Kidney epithelial cell (primary cell): ENCODE measurements around the gene TINCR. TPM values are rescaled to one million over a fixed set of nuclear protein-coding genes. Genes with fewer than 3 reads are reported as not detected.
A peak's percentile ranks its signal among the peaks of the same experiment; 100 is the strongest.
"Not testable (repeated sequence)": the region's sequence is repeated elsewhere in the genome, so short reads cannot be mapped to it uniquely, and the experiment has no call there.

Experiments
- DNase-seq: peaks from one replicate; pipeline ENCODE4 v3.0.0-alpha.2; 2010; ENCODE audit warnings: low read depth
- H3K27me3 ChIP-seq: 2 replicates; pipeline ENCODE4 v1.6.0; 2011; ENCODE audit warnings: low read length; ENCODE audit not compliant: control insufficient read depth, insufficient read depth
- H3K36me3 ChIP-seq: 2 replicates; pipeline ENCODE4 v1.5.1; 2011; ENCODE audit warnings: low read length; ENCODE audit not compliant: control insufficient read depth, insufficient read depth
- H3K4me3 ChIP-seq: 2 replicates; pipeline ENCODE4 v1.5.1; 2011; ENCODE audit warnings: low read depth, mild to moderate bottlenecking, control low read depth, low read length
- CTCF ChIP-seq: IDR thresholded peaks from 2 replicates; pipeline ENCODE4 v1.5.1; 2011; ENCODE audit warnings: mild to moderate bottlenecking, moderate library complexity, low read length, control low read depth, inconsistent platforms; ENCODE audit not compliant: insufficient read depth, poor library complexity, severe bottlenecking
- total RNA-seq: library from RNA; depleted of rRNA; stranded (reverse); fragments of >200 nt; gene quantifications from 2 replicates; pipeline ENCODE4 v1.2.3, GENCODE V29; 2015

TINCR gene
- total RNA-seq, 1 donor from 2014 or later = 1.0 TPM

DNA sequence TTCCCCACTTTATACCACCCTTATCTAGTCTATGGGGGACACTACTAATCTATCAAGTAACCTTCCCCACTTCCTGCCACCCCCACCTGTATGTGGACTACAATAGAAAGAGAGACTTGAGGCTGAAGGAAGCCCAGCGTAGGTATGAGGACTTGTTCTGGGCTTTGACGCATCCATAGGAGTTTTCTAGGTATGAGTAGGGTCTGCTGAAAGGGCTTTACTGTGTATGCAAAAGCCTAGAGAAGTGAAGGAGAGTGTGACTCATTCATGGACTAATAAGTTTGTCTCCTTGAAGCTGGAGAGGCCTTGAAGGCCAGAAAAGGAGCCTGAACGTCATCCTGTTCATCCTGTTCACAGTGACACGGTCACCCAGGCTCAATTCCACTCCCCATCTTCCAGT, 21.8 kb downstream of the TINCR start:
- DNase-seq = no peak
- H3K4me3 ChIP-seq = no peak overlapping the region
- H3K27me3 ChIP-seq = no peaks in the 10 kb centered on the region
- no peak for TF ChIP-seq CTCF
- H3K36me3 ChIP-seq = no peaks in the 10 kb centered on the region

GRCh38 chr19:5545051-5545450, 22.7 kb downstream of the TINCR start:
- no peak overlapping the region for H3K4me3 ChIP-seq
- TF ChIP-seq CTCF = no peak
- DNase-seq = no peak
- H3K36me3 ChIP-seq = no peaks in the 10 kb centered on the region
- no peaks in the 10 kb centered on the region for H3K27me3 ChIP-seq

DNA sequence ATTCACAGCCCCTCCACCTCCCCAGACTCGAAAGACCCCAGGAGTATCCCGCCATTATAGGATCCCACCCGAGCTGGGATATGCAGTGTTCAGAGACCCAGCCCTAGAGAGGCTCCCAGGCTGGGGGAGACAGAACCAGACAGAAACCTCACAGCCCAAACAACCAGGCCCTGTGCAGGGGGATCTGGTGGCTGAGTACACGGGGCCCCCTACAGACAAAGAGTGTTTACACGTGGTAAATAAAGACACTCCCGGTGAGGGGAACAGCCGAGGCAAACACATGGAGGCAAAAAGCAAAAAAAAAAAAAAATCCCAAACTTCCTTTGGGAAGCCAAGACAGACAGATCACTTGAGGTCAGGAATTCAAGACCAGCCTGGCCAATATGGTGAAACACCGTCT, 25.1 kb downstream of the TINCR start:
- Histone ChIP-seq H3K36me3 (no peaks in the 10 kb centered on the region), H3K27me3 (peaks cover 2% of the 10 kb centered on the region), H3K4me3 (no peak overlapping the region)
- no peak for DNase-seq
- no peak for TF ChIP-seq CTCF

DNA sequence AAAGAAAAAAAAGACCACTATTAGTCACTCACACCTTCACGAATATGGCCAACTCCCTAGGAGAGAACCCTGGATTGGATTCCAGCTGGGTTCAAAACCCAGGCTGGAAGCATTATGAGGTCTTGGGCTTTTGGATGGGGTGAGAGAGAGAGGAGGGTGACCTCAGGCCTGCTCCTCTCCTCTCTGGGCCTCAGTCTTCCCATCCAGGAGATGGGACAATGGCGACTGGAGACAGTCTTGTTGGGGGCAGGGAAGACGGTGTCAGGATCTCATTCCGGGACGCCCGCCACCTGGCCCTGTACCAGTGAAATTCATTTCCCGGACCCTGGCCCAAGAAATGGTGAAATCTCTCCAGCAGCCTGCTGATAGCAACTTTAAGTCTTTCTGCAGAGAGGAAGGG, 26.3 kb downstream of the TINCR start:
- no peak overlapping the region for H3K4me3 ChIP-seq
- DNase-seq = no peak
- H3K36me3 ChIP-seq = no peaks in the 10 kb centered on the region
- peaks cover 4% of the 10 kb centered on the region for H3K27me3 ChIP-seq
- no peak for TF ChIP-seq CTCF

GRCh38 chr19:5540208-5540607, 27.5 kb downstream of the TINCR start:
- DNase-seq = no peak
- no peak overlapping the region for H3K4me3 ChIP-seq
- no peaks in the 10 kb centered on the region for H3K36me3 ChIP-seq
- H3K27me3 ChIP-seq = peaks cover 10% of the 10 kb centered on the region
- no peak for TF ChIP-seq CTCF

GRCh38 chr19:5537870-5538269, 29.9 kb downstream of the TINCR start:
- Histone ChIP-seq H3K36me3 (no peaks in the 10 kb centered on the region), H3K27me3 (peaks cover 10% of the 10 kb centered on the region), H3K4me3 (no peak overlapping the region)
- TF ChIP-seq CTCF = no peak
- DNase-seq = no peak

DNA sequence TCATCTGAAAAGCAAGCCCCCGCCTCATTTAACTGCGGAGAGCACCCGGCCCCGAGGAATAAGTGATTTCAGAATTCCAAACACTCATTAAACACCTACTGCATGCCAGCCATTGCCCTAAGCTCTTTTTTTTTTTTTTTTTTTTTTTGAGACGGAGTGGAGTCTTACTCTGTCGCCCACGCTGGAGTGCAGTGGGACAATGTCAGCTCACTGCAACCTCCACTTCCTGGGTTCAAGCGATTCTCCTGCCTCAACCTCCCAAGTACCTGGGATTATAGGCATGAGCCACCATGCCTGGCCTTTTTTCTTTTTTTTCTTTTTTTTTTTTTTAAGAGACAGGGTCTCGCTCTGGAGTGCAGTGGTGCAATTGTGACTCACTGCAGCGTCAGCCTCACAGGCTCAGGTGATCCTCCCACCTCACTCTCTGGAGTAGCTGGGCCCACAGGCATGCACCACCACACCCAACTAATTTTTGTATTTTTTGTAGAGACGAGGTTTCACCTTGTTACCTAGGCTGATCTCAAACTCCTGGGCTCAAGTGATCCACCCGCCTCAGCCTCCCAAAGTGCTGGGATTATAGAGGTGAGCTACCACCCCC, 30.7 kb downstream of the TINCR start:
- H3K4me3 ChIP-seq, H3K36me3 ChIP-seq: not testable (repeated sequence)
- DNase-seq = peak; percentile 48

More for the DNA sequence above, 30.7 kb downstream of the TINCR start:
- H3K27me3 ChIP-seq = not testable (repeated sequence)
